ENCODE data around the gene ERGIC3.

ERGIC3 gene

DNA sequence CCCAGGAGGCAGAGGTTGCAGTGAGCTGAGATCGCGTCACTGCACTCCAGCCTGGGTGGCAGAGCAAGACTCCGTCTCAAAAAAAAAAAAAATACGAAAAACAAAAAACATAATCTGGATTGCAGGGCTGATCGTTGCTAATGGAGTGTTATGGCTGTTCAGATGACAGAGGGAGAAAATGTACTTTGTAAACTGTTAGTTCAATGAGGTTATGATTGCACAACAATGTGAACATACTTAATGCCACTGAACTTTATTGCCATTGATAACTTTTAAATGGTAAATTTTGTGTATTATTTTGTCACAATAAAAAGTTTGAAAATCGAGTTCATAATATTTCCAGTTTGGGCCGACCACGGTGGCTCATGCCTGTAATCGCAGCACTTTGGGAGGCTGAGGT, 22.9 kb upstream of the ERGIC3 start:
- no peak overlapping the region for H3K4me3 ChIP-seq (ENCODE audit: low read length)
- no peak for DNase-seq (ENCODE audit: low read depth)
- no peak for TF ChIP-seq CTCF (conservative IDR thresholded peaks at IDR 0.05; ENCODE audit: low read length)

GRCh38 chr20:35523298-35523888, 18.5 kb upstream of the ERGIC3 start:
- TF ChIP-seq CTCF (conservative IDR thresholded peaks at IDR 0.05; ENCODE audit: low read length): peak; percentile 57
- no peak for DNase-seq (ENCODE audit: low read depth)

GRCh38 chr20:35525639-35526038, 16.2 kb upstream of the ERGIC3 start:
- no peak for DNase-seq (ENCODE audit: low read depth)
- TF ChIP-seq CTCF (conservative IDR thresholded peaks at IDR 0.05; ENCODE audit: low read length): no peak
- H3K4me3 ChIP-seq (ENCODE audit: low read length): no peak overlapping the region

More at GRCh38 chr20:35523298-35523888, 18.5 kb upstream of the ERGIC3 start:
- H3K4me3 ChIP-seq (ENCODE audit: low read length): no peak overlapping the region

DNA sequence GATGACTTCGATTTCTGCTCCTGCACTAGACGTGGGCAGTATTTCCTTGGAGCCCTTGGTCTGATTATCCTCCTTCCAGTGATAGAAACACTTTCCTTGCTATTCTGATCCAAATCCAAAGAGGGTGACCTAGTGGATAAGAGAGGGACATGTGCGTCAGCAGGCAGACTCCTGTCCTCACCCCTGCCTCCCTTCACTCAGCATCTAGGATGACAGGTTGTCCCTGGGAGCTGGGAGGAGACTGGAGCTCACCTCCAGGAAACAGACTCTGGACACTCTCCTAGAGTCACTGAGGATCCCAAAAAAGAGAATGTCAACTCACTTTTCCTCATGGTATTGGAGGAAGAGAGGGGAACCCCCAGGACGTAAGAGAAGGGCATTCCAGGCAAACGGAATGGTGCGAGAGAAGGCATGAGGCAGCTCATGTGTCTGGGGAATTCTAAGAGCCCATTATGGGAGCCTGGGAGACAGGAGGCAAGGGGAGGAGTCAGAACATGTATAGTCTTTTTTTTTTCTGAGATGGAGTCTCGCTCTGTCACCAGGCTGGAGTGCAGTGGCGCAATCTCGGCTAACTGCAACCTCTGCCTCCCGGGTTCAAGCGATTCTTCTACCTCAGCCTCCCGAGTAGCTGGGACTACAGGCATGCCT, 14.6 kb upstream of the ERGIC3 start:
- H3K4me3 ChIP-seq (ENCODE audit: low read length): no peak overlapping the region
- no peak for TF ChIP-seq CTCF (conservative IDR thresholded peaks at IDR 0.05; ENCODE audit: low read length)
- DNase-seq (ENCODE audit: low read depth): no peak

GRCh38 chr20:35529552-35529951, 12.3 kb upstream of the ERGIC3 start, which contains the start of gene C20orf173:
C20orf173 (minus strand) TSS chr20:35529652; CDS start chr20:35529373, 279 bp downstream.
- no peak for TF ChIP-seq CTCF (conservative IDR thresholded peaks at IDR 0.05; ENCODE audit: low read length)
- DNase-seq (ENCODE audit: low read depth): no peak
- H3K4me3 ChIP-seq (ENCODE audit: low read length): no peak within 1 kb of the TSS

DNA sequence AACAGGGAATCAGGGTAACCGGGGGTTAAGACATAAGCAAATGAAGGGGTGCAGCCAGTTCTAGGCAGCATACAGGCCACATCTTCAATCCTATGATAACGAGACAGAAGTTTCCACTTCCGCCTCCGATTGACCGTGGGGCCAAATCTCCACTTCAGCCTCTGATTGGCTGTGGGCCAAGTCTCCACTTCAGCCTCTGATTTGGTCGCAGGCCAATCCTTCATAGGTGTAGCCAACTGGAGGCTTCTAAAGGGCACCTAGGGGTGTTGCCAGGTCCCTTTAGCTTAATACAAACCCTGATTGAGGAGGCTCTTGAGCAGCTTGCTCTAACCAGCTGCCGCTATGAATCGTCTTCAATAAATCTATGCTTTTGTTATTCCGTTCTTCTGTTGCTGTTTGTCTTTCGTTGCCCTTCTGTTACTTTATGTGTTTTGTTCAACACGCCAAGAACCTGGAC, 2.1 kb upstream of the ERGIC3 start:
- no peak for TF ChIP-seq CTCF (conservative IDR thresholded peaks at IDR 0.05; ENCODE audit: low read length)
- no peak overlapping the region for H3K4me3 ChIP-seq (ENCODE audit: low read length)
- no peak for DNase-seq (ENCODE audit: low read depth)
